Neural progenitor cell (in vitro differentiated cells): ENCODE data around the gene IFIT1B. TPM values are rescaled to one million over a fixed set of nuclear protein-coding genes. Genes with fewer than 3 reads are reported as not detected.

Experiments
- DNase-seq: peaks from one replicate; pipeline ENCODE4 v3.0.0-alpha.2; 2016; ENCODE audit warnings: low spot score
- H2AFZ ChIP-seq: fragments of 200-600 bp; sonication (generic); replicated peaks from 2 replicates; pipeline ENCODE4 v1.6.1; 2016; ENCODE audit warnings: antibody characterized with exemption
- H3F3A ChIP-seq: fragments of 200-600 bp; sonication (generic); 2 replicates; pipeline ENCODE4 v1.6.1; 2016; ENCODE audit warnings: antibody characterized with exemption, low read depth
- H3K27ac ChIP-seq: fragments of 200-600 bp; sonication (generic); 2 replicates; pipeline ENCODE4 v1.5.1; 2016; ENCODE audit warnings: mild to moderate bottlenecking
- H3K27me3 ChIP-seq: fragments of 200-600 bp; sonication (generic); 2 replicates; pipeline ENCODE4 v1.6.1; 2016; ENCODE audit warnings: mild to moderate bottlenecking, moderate library complexity
- H3K36me3 ChIP-seq: fragments of 200-600 bp; sonication (generic); 2 replicates; pipeline ENCODE4 v1.5.1; 2016
- H3K4me1 ChIP-seq: fragments of 200-600 bp; sonication (generic); 2 replicates; pipeline ENCODE4 v1.6.1; 2016; ENCODE audit warnings: mixed run types
- H3K4me2 ChIP-seq: fragments of 200-600 bp; sonication (generic); 2 replicates; pipeline ENCODE4 v1.6.1; 2016
- H3K4me3 ChIP-seq: fragments of 200-600 bp; sonication (generic); 2 replicates; pipeline ENCODE4 v1.5.1; 2016
- H3K79me2 ChIP-seq: fragments of 200-600 bp; sonication (generic); 2 replicates; pipeline ENCODE4 v1.6.1; 2016; ENCODE audit warnings: low read depth
- H3K9ac ChIP-seq: fragments of 200-600 bp; sonication (generic); 2 replicates; pipeline ENCODE4 v1.6.1; 2016
- H3K9me3 ChIP-seq: fragments of 200-600 bp; sonication (generic); 2 replicates; pipeline ENCODE4 v1.5.1; 2016; ENCODE audit warnings: low read depth
- H4K20me1 ChIP-seq: fragments of 200-600 bp; sonication (generic); 2 replicates; pipeline ENCODE4 v1.6.1; 2016; ENCODE audit warnings: low read depth
- H3K27ac Mint-ChIP-seq: 3 replicates; pipeline ENCODE4 v1.8.0; 2021; ENCODE audit warnings: mixed read lengths
- H3K27me3 Mint-ChIP-seq: 2 replicates; pipeline ENCODE4 v1.8.0; 2022; ENCODE audit warnings: low read depth, mild to moderate bottlenecking, inconsistent platforms, moderate library complexity, mixed read lengths; ENCODE audit not compliant: insufficient read depth
- H3K36me3 Mint-ChIP-seq: 3 replicates; pipeline ENCODE4 v1.8.0; 2021; ENCODE audit warnings: mixed read lengths
- H3K4me1 Mint-ChIP-seq: 3 replicates; pipeline ENCODE4 v1.8.0; 2021; ENCODE audit warnings: mixed read lengths
- H3K4me3 Mint-ChIP-seq: 3 replicates; pipeline ENCODE4 v1.8.0; 2021; ENCODE audit warnings: mild to moderate bottlenecking, moderate library complexity, mixed read lengths
- H3K9me3 Mint-ChIP-seq: 3 replicates; pipeline ENCODE4 v1.8.0; 2020; ENCODE audit warnings: mixed read lengths
- CTCF ChIP-seq: fragments of 200-600 bp; sonication (generic); IDR thresholded peaks from 2 replicates; pipeline ENCODE4 v1.5.1; 2017; ENCODE audit warnings: antibody characterized with exemption, mild to moderate bottlenecking
- EZH2 ChIP-seq: fragments of 200-600 bp; sonication (generic); IDR thresholded peaks from 2 replicates; pipeline ENCODE4 v1.6.1; 2017; ENCODE audit warnings: antibody characterized with exemption, mild to moderate bottlenecking, moderate library complexity
- EZH2phosphoT487 ChIP-seq: fragments of 200-600 bp; sonication (generic); IDR thresholded peaks from 2 replicates; pipeline ENCODE4 v1.6.1; 2017; ENCODE audit warnings: antibody characterized with exemption
- total RNA-seq: library from RNA; depleted of rRNA; stranded (reverse); fragments of >200 nt; gene quantifications from 2 replicates; pipeline ENCODE4 v1.2.3, GENCODE V29; 2015; ENCODE audit warnings: low replicate concordance

The IFIT1B gene
- total RNA-seq, 1 donor from 2014 or later = not detected

DNA sequence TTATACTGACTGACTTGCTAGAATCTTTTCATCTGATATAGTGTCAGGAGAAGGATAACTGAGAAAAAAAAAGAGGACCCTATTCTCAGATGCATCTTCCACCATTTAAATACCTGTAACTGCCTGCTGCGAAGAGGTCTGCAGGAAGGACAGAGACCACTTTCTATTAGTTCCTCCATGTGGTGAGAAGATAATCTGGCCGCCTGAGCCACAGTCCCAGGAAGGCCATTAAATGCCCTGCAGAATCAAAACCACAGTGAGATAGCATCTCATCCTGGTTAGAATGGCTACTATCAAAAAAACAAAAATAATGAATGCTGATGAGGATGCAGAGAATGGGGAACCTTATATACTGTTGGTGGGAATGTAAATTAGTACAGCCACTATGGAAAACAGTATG lies 19.9 kb upstream of the IFIT1B start:
- Histone ChIP-seq H2AFZ (no peak overlapping the region), H4K20me1 (no peaks in the 10 kb centered on the region), H3K27me3 (no peaks in the 10 kb centered on the region), H3K4me3 (no peak overlapping the region), H3K9me3 (no peaks in the 10 kb centered on the region), H3K4me1 (no peaks in the 10 kb centered on the region), H3K27ac (no peak overlapping the region), H3F3A (no peaks in the 10 kb centered on the region), H3K4me2 (no peak overlapping the region), H3K9ac (no peak overlapping the region), H3K36me3 (no peaks in the 10 kb centered on the region), H3K79me2 (no peaks in the 10 kb centered on the region)
- Mint-ChIP-seq H3K27me3 (no peaks in the 10 kb centered on the region), H3K9me3 (peaks cover 12% of the 10 kb centered on the region), H3K4me1 (peaks cover 9% of the 10 kb centered on the region), H3K4me3 (no peak overlapping the region), H3K27ac (no peak overlapping the region), H3K36me3 (peaks cover 2% of the 10 kb centered on the region)
- TF ChIP-seq EZH2phosphoT487 (no peak), EZH2 (no peak), CTCF (no peak)
- no peak for DNase-seq

DNA sequence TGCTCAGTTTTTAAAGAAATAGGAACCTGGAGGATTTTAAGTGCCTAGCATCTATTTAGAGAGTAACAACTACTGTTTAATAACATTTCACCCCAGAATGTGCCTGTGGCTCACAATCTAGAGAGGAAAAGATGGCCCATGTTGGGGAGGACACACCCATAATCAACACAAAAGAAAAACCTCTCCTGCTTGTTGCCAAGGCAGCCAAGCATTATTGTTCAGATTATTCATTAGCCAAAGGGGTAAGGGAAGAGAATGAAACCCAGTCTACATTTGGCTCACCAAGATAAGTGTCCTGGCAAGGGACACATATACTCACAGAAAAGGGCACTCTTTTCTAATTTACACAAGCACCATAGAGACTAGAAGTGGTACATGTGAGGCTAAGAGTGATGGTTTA lies 17.7 kb upstream of the IFIT1B start:
- no peaks in the 10 kb centered on the region for H4K20me1 ChIP-seq
- no peak for TF ChIP-seq EZH2phosphoT487
- TF ChIP-seq CTCF = no peak
- TF ChIP-seq EZH2 = no peak
- no peak overlapping the region for H3K27ac Mint-ChIP-seq
- H3K36me3 ChIP-seq = no peaks in the 10 kb centered on the region
- no peak overlapping the region for H3K4me3 ChIP-seq
- DNase-seq = no peak
- H3K9ac ChIP-seq = no peak overlapping the region
- no peaks in the 10 kb centered on the region for H3K27me3 Mint-ChIP-seq
- H3K27ac ChIP-seq = no peak overlapping the region
- H3K4me1 ChIP-seq = no peaks in the 10 kb centered on the region
- no peaks in the 10 kb centered on the region for H3F3A ChIP-seq
- H3K79me2 ChIP-seq = no peaks in the 10 kb centered on the region
- H3K9me3 Mint-ChIP-seq = peaks cover 4% of the 10 kb centered on the region
- H3K9me3 ChIP-seq = no peaks in the 10 kb centered on the region
- H3K27me3 ChIP-seq = no peaks in the 10 kb centered on the region
- H3K36me3 Mint-ChIP-seq = no peaks in the 10 kb centered on the region
- no peak overlapping the region for H2AFZ ChIP-seq
- H3K4me2 ChIP-seq = no peak overlapping the region
- H3K4me1 Mint-ChIP-seq = peaks cover 9% of the 10 kb centered on the region
- H3K4me3 Mint-ChIP-seq = no peak overlapping the region

DNA sequence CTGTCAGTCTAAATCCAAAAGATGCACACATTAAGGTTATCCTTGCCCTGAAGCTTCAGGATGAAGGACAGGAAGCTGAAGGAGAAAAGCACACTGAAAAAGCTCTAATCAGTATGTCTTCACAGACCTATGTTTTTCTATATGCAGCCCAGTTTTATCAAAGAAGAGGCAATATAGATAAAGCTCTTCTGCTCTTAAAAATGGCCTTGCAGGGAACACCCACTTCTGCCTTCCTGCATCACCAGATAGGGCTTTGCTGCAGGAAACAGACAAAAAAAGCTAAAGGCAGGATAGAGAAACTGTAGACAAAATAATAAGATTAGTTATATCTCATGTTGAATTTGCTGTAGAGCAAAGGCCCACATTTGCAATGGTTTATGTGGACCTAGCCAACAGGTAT lies 14.9 kb upstream of the IFIT1B start:
- Mint-ChIP-seq H3K36me3 (no peaks in the 10 kb centered on the region), H3K4me1 (peaks cover 12% of the 10 kb centered on the region), H3K27me3 (no peaks in the 10 kb centered on the region), H3K27ac (no peak overlapping the region), H3K9me3 (peaks cover 4% of the 10 kb centered on the region), H3K4me3 (no peak overlapping the region)
- Histone ChIP-seq H4K20me1 (no peaks in the 10 kb centered on the region), H3K27ac (no peak overlapping the region), H3F3A (no peaks in the 10 kb centered on the region), H3K9ac (no peak overlapping the region), H3K4me1 (peaks cover 7% of the 10 kb centered on the region), H3K4me2 (no peak overlapping the region), H3K79me2 (no peaks in the 10 kb centered on the region), H3K27me3 (no peaks in the 10 kb centered on the region), H3K36me3 (no peaks in the 10 kb centered on the region), H3K4me3 (no peak overlapping the region), H3K9me3 (no peaks in the 10 kb centered on the region), H2AFZ (no peak overlapping the region)
- TF ChIP-seq CTCF = no peak
- no peak for TF ChIP-seq EZH2phosphoT487
- TF ChIP-seq EZH2 = no peak
- DNase-seq = no peak
